Endothelial cell of umbilical vein (primary cell): ENCODE results near the gene NHLRC4.

ENCODE experiments used
- EZH2 ChIP-seq: IDR thresholded peaks from 2 replicates; pipeline ENCODE4 v1.6.1; 2012; ENCODE audit warnings: borderline replicate concordance, low read depth, mild to moderate bottlenecking, moderate library complexity, low read length, inconsistent platforms; ENCODE audit not compliant: severe bottlenecking
- JUN ChIP-seq: IDR thresholded peaks from 2 replicates; pipeline ENCODE4 v1.6.1; 2011; ENCODE audit warnings: borderline replicate concordance, low read depth; ENCODE audit not compliant: insufficient read length, insufficient read depth
- MYC ChIP-seq: IDR thresholded peaks from one replicate; pipeline ENCODE4 v1.6.1; 2011; ENCODE audit warnings: mild to moderate bottlenecking, low read depth, low read length
- POLR2AphosphoS5 ChIP-seq: IDR thresholded peaks from 2 replicates; pipeline ENCODE4 v1.6.1; 2012; ENCODE audit warnings: low read depth, mild to moderate bottlenecking, control low read depth, low read length, moderate library complexity; ENCODE audit not compliant: insufficient read depth
- TF ChIP-seq, protein P1 (sequence below): IDR thresholded peaks from 2 replicates; pipeline ENCODE4 v1.6.1; 2011; ENCODE audit not compliant: insufficient read depth, insufficient read length
- TF ChIP-seq, protein P2 (sequence below), 2 donors: IDR thresholded peaks; 1 replicate in 1 of 2; 2 replicates in 1 of 2; pipeline ENCODE4 v1.5.1; 2011; ENCODE audit warnings: low read length in 2 of 2, mild to moderate bottlenecking in 2 of 2, moderate library complexity in 2 of 2, control low read depth in 1 of 2, inconsistent platforms in 1 of 2, low read depth in 1 of 2; ENCODE audit not compliant: insufficient read depth in 1 of 2; ENCODE audit errors: extremely low read depth in 1 of 2

- TF ChIP-seq, protein P1, sequence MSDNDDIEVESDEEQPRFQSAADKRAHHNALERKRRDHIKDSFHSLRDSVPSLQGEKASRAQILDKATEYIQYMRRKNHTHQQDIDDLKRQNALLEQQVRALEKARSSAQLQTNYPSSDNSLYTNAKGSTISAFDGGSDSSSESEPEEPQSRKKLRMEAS = no peak
- TF ChIP-seq POLR2AphosphoS5 (no peak), MYC (no peak), JUN (no peak), EZH2 (no peak)
- TF ChIP-seq, protein P2, sequence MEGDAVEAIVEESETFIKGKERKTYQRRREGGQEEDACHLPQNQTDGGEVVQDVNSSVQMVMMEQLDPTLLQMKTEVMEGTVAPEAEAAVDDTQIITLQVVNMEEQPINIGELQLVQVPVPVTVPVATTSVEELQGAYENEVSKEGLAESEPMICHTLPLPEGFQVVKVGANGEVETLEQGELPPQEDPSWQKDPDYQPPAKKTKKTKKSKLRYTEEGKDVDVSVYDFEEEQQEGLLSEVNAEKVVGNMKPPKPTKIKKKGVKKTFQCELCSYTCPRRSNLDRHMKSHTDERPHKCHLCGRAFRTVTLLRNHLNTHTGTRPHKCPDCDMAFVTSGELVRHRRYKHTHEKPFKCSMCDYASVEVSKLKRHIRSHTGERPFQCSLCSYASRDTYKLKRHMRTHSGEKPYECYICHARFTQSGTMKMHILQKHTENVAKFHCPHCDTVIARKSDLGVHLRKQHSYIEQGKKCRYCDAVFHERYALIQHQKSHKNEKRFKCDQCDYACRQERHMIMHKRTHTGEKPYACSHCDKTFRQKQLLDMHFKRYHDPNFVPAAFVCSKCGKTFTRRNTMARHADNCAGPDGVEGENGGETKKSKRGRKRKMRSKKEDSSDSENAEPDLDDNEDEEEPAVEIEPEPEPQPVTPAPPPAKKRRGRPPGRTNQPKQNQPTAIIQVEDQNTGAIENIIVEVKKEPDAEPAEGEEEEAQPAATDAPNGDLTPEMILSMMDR (IDR thresholded peaks at IDR 0.05; ENCODE audit: extremely low read depth in 1 of 2, insufficient read depth in 1 of 2, low read depth in 1 of 2, low read length in 2 of 2) = no peak
Measured at GRCh38 chr16:564690-565418, 2.0 kb upstream of the NHLRC4 start.
